Activated T-helper 2 cell treated with anti-CD3 and anti-CD28 coated beads, Interferon-gamma antibody, Interleukin-2, Interleukin-4, amounts not matched to agents 10 μg/mL and 5 μg/mL and 100 μg/mL, durations not matched to agents 14 hours and 24 hours and 36 hours (primary cell): ENCODE data around the gene TEKT1. TPM values are rescaled to one million over a fixed set of nuclear protein-coding genes. Genes with fewer than 3 reads are reported as not detected.

ENCODE experiments used
- DNase-seq: peaks from one replicate; pipeline ENCODE4 v3.0.0; 2021; ENCODE audit warnings: low spot score
- H3K27ac Mint-ChIP-seq: one replicate; pipeline ENCODE4 v1.8.0; 2021; ENCODE audit warnings: mixed read lengths
- H3K27me3 Mint-ChIP-seq: one replicate; pipeline ENCODE4 v1.8.0; 2021; ENCODE audit warnings: low read depth, mixed read lengths
- H3K36me3 Mint-ChIP-seq: one replicate; pipeline ENCODE4 v1.8.0; 2021; ENCODE audit warnings: low read depth, mixed read lengths
- H3K4me1 Mint-ChIP-seq: one replicate; pipeline ENCODE4 v1.8.0; 2021; ENCODE audit warnings: low read depth, mixed read lengths
- H3K4me3 Mint-ChIP-seq: one replicate; pipeline ENCODE4 v1.8.0; 2021; ENCODE audit warnings: low read depth, mild to moderate bottlenecking, moderate library complexity, mixed read lengths
- H3K9me3 Mint-ChIP-seq: one replicate; pipeline ENCODE4 v1.8.0; 2021; ENCODE audit warnings: mixed read lengths
- intact Hi-C: fragments of 100-400 bp; cut with micrococcal nuclease; formaldehyde crosslinking; loops from one replicate; pipeline ENCODE4 v1.15.1; 2023
- total RNA-seq: library from RNA; stranded (reverse); gene quantifications from 2 replicates; pipeline ENCODE4 v1.2.3, GENCODE V29; 2022

TEKT1 gene
- total RNA-seq, 1 donor from 2014 or later: not detected

GRCh38 chr17:6800422-6801027, 31.0 kb downstream of the TEKT1 start:
- intact Hi-C loops: no loop called here
- Mint-ChIP-seq H3K9me3 (no peaks in the 10 kb centered on the region), H3K4me3 (no peak overlapping the region), H3K27ac (no peak overlapping the region), H3K4me1 (no peaks in the 10 kb centered on the region), H3K27me3 (peaks cover 21% of the 10 kb centered on the region), H3K36me3 (no peaks in the 10 kb centered on the region)
- no peak for DNase-seq

- no peaks in the 10 kb centered on the region for H3K36me3 Mint-ChIP-seq
- no peak overlapping the region for H3K4me3 Mint-ChIP-seq
- H3K27ac Mint-ChIP-seq: no peak overlapping the region
- DNase-seq: no peak
- H3K9me3 Mint-ChIP-seq: no peaks in the 10 kb centered on the region
- H3K27me3 Mint-ChIP-seq: peaks cover 13% of the 10 kb centered on the region
- intact Hi-C loops: no loop called here
- no peaks in the 10 kb centered on the region for H3K4me1 Mint-ChIP-seq
These were observed 31.8 kb downstream of the TEKT1 start for GRCh38 chr17:6799738-6800137.

- Mint-ChIP-seq H3K27me3 (peaks cover 13% of the 10 kb centered on the region), H3K36me3 (no peaks in the 10 kb centered on the region), H3K4me1 (peaks cover 5% of the 10 kb centered on the region), H3K9me3 (no peaks in the 10 kb centered on the region), H3K27ac (no peak overlapping the region), H3K4me3 (no peak overlapping the region)
- intact Hi-C loops: no loop called here
- DNase-seq: no peak
These were observed 33.7 kb downstream of the TEKT1 start for GRCh38 chr17:6797718-6798351.

GRCh38 chr17:6796887-6797490, 34.5 kb downstream of the TEKT1 start:
- Mint-ChIP-seq H3K9me3 (no peaks in the 10 kb centered on the region), H3K27ac (no peak overlapping the region), H3K4me3 (no peak overlapping the region), H3K36me3 (no peaks in the 10 kb centered on the region), H3K4me1 (peaks cover 5% of the 10 kb centered on the region), H3K27me3 (peaks cover 18% of the 10 kb centered on the region)
- no peak for DNase-seq
- intact Hi-C loops: no loop called here

GRCh38 chr17:6796017-6796886, 35.3 kb downstream of the TEKT1 start:
- H3K4me1 Mint-ChIP-seq: peaks cover 5% of the 10 kb centered on the region

GRCh38 chr17:6793748-6794493, 37.6 kb downstream of the TEKT1 start:
- H3K4me3 Mint-ChIP-seq: no peak overlapping the region
- no peaks in the 10 kb centered on the region for H3K36me3 Mint-ChIP-seq
- H3K9me3 Mint-ChIP-seq: no peaks in the 10 kb centered on the region
- no peak overlapping the region for H3K27ac Mint-ChIP-seq
- intact Hi-C loops: no loop called here
- peaks cover 35% of the 10 kb centered on the region for H3K27me3 Mint-ChIP-seq
- DNase-seq: no peak
- H3K4me1 Mint-ChIP-seq: peaks cover 5% of the 10 kb centered on the region

More at GRCh38 chr17:6796017-6796886, 35.3 kb downstream of the TEKT1 start:
- Mint-ChIP-seq H3K27ac (no peak overlapping the region), H3K4me3 (no peak overlapping the region), H3K27me3 (peaks cover 23% of the 10 kb centered on the region), H3K9me3 (no peaks in the 10 kb centered on the region), H3K36me3 (no peaks in the 10 kb centered on the region)
- intact Hi-C loops: no loop called here
- DNase-seq: no peak

- Mint-ChIP-seq H3K27ac (no peak overlapping the region), H3K4me3 (no peak overlapping the region), H3K4me1 (peaks cover 5% of the 10 kb centered on the region), H3K27me3 (peaks cover 48% of the 10 kb centered on the region), H3K36me3 (peaks cover 3% of the 10 kb centered on the region), H3K9me3 (peaks cover 20% of the 10 kb centered on the region)
- intact Hi-C loops: no loop called here
- DNase-seq: no peak
These were observed 42.4 kb downstream of the TEKT1 start for GRCh38 chr17:6789146-6789545.

- intact Hi-C loops: no loop called here
- H3K27me3 Mint-ChIP-seq: peaks cover 61% of the 10 kb centered on the region
- no peak for DNase-seq
- H3K4me3 Mint-ChIP-seq: no peak overlapping the region
- peaks cover 40% of the 10 kb centered on the region for H3K9me3 Mint-ChIP-seq
- H3K4me1 Mint-ChIP-seq: no peaks in the 10 kb centered on the region
- H3K36me3 Mint-ChIP-seq: peaks cover 9% of the 10 kb centered on the region
- H3K27ac Mint-ChIP-seq: no peak overlapping the region
These were observed 44.3 kb downstream of the TEKT1 start for GRCh38 chr17:6787081-6787693.

GRCh38 chr17:6786618-6787017, 44.9 kb downstream of the TEKT1 start:
- peaks cover 65% of the 10 kb centered on the region for H3K27me3 Mint-ChIP-seq

GRCh38 chr17:6782244-6782643, 49.3 kb downstream of the TEKT1 start:
- DNase-seq: no peak
- intact Hi-C loops: no loop called here
- peaks cover 45% of the 10 kb centered on the region for H3K27me3 Mint-ChIP-seq
- peaks cover 65% of the 10 kb centered on the region for H3K9me3 Mint-ChIP-seq
- no peak overlapping the region for H3K4me3 Mint-ChIP-seq
- no peaks in the 10 kb centered on the region for H3K4me1 Mint-ChIP-seq
- peaks cover 16% of the 10 kb centered on the region for H3K36me3 Mint-ChIP-seq
- no peak overlapping the region for H3K27ac Mint-ChIP-seq

More at GRCh38 chr17:6786618-6787017, 44.9 kb downstream of the TEKT1 start:
- intact Hi-C loops: no loop called here
- no peaks in the 10 kb centered on the region for H3K4me1 Mint-ChIP-seq
- peaks cover 15% of the 10 kb centered on the region for H3K36me3 Mint-ChIP-seq
- no peak for DNase-seq
- H3K9me3 Mint-ChIP-seq: peaks cover 46% of the 10 kb centered on the region
- no peak overlapping the region for H3K4me3 Mint-ChIP-seq
- H3K27ac Mint-ChIP-seq: no peak overlapping the region

- intact Hi-C loops: no loop called here
- H3K36me3 Mint-ChIP-seq: peaks cover 21% of the 10 kb centered on the region
- peaks cover 66% of the 10 kb centered on the region for H3K9me3 Mint-ChIP-seq
- H3K27ac Mint-ChIP-seq: no peak overlapping the region
- no peak for DNase-seq
- no peak overlapping the region for H3K4me3 Mint-ChIP-seq
- H3K27me3 Mint-ChIP-seq: peaks cover 42% of the 10 kb centered on the region
- no peaks in the 10 kb centered on the region for H3K4me1 Mint-ChIP-seq
These were observed 50.6 kb downstream of the TEKT1 start for GRCh38 chr17:6780886-6781285.

GRCh38 chr17:6780001-6780400, 51.5 kb downstream of the TEKT1 start:
- Mint-ChIP-seq H3K9me3 (peaks cover 60% of the 10 kb centered on the region), H3K36me3 (peaks cover 21% of the 10 kb centered on the region), H3K4me1 (no peaks in the 10 kb centered on the region), H3K27ac (no peak overlapping the region), H3K4me3 (no peak overlapping the region), H3K27me3 (peaks cover 37% of the 10 kb centered on the region)
- no peak for DNase-seq
- intact Hi-C loops: no loop called here
